Stimulated activated CD4-positive, alpha-beta T cell treated with anti-CD3 and anti-CD28 coated beads, Interleukin-1b, Interleukin-23, amount 100 ng/mL, for 1 hour (primary cell): ENCODE data around the gene CHRNA3.
"Not testable (repeated sequence)": the region's sequence is repeated elsewhere in the genome, so short reads cannot be mapped to it uniquely, and the experiment has no call there.

Experiments
- DNase-seq, 2 donors: peaks; one replicate each; pipeline ENCODE4 v3.0.0-alpha.2; 2020; ENCODE audit warnings: low read depth in 2 of 2

CHRNA3 gene

GRCh38 chr15:78617516-78617915 is 3.3 kb downstream of the CHRNA3 start:
- no peak for DNase-seq

- DNase-seq = no peak
These were observed 3.7 kb downstream of the CHRNA3 start for GRCh38 chr15:78617076-78617475.

GRCh38 chr15:78616506-78616905 is 4.3 kb downstream of the CHRNA3 start:
- DNase-seq = no peak

- no peak for DNase-seq
These were observed 5.6 kb downstream of the CHRNA3 start for GRCh38 chr15:78615151-78615589.

- DNase-seq = no peak
These were observed 6.8 kb downstream of the CHRNA3 start for GRCh38 chr15:78614021-78614420.

GRCh38 chr15:78609551-78609950 is 11.2 kb downstream of the CHRNA3 start:
- DNase-seq = not testable (repeated sequence)

GRCh38 chr15:78605680-78606079 is 15.1 kb downstream of the CHRNA3 start:
- DNase-seq = no peak

GRCh38 chr15:78605201-78605600 is 15.6 kb downstream of the CHRNA3 start:
- DNase-seq = no peak

GRCh38 chr15:78604420-78604819 is 16.4 kb downstream of the CHRNA3 start:
- DNase-seq = no peak

- no peak for DNase-seq
These were observed 17.3 kb downstream of the CHRNA3 start for GRCh38 chr15:78603467-78603866.

- no peak for DNase-seq
These were observed 21.6 kb downstream of the CHRNA3 start for GRCh38 chr15:78599189-78599588.

- DNase-seq = no peak
These were observed 22.4 kb downstream of the CHRNA3 start for GRCh38 chr15:78598348-78598747.

GRCh38 chr15:78597583-78597982 is 23.2 kb downstream of the CHRNA3 start:
- no peak for DNase-seq

GRCh38 chr15:78574944-78575343 is 45.9 kb downstream of the CHRNA3 start:
- DNase-seq = no peak

GRCh38 chr15:78573416-78573815 is 47.4 kb downstream of the CHRNA3 start:
- no peak for DNase-seq

- no peak for DNase-seq
These were observed 49.4 kb downstream of the CHRNA3 start for GRCh38 chr15:78571382-78571781.

- DNase-seq = no peak
These were observed 50.1 kb downstream of the CHRNA3 start for GRCh38 chr15:78570710-78571109.

GRCh38 chr15:78567531-78567930 is 53.3 kb downstream of the CHRNA3 start:
- no peak for DNase-seq

GRCh38 chr15:78565951-78566774 is 54.6 kb downstream of the CHRNA3 start:
- no peak for DNase-seq

- peak; percentile 5 to 65 for DNase-seq
These were observed 55.5 kb downstream of the CHRNA3 start, which contains the start of gene CHRNA5 for GRCh38 chr15:78565097-78565950. Gene CHRNA5, plus strand, starts transcription at chr15:78565520. Its CDS starts 200 bp downstream, at chr15:78565720.

- no peak for DNase-seq
These were observed 56.1 kb downstream of the CHRNA3 start for GRCh38 chr15:78564743-78565096.

- DNase-seq = no peak
These were observed 57.7 kb downstream of the CHRNA3 start for GRCh38 chr15:78563092-78563491.

- no peak for DNase-seq
These were observed 59.3 kb downstream of the CHRNA3 start for GRCh38 chr15:78561490-78561889.
